ENCODE results near the gene NPAS3. TPM values are rescaled to one million over a fixed set of nuclear protein-coding genes. Genes with fewer than 3 reads are reported as not detected.

The NPAS3 gene
- total RNA-seq, 1 donor from 2014 or later, result 3.6 TPM

DNA sequence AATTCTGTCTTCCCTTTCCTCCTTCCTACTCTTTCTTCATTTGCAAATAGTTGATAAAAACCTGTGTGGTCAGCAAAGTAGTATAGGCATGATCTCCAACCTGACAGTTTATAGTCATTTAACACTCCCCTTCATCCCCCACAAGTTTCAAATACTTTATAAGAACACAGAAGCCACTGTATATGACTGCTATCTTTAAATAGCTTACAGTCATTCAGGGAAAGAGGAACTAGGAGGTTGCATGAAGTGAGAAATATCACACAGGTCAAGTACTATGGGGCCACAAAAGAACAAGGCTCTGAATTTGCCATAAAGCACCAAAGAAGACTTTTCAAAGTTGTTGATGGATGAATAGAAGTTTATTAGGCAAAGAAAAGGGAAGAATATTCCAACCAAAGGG is 431.3 kb downstream of the NPAS3 start:
- DNase-seq (ENCODE audit: low spot score), result no peak

DNA sequence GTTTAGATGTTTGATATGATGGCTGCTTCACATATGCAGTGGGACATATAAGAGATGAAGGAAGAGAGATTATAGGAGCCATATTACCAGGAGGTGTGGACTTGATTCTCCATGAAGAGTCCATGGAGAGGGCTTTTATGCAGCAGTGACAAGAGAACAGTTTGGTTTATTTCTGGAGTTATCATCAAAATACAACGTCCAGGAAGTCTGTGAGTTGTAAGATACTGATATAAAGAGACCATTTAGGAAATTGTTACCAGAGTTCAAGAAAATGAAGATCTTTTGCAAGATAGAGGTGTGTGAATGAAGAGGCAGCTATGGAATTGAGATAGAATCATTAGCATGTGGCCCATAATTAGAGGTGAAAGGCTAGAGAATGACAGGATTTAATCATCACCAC is 431.7 kb downstream of the NPAS3 start:
- DNase-seq (ENCODE audit: low spot score), result no peak

DNA sequence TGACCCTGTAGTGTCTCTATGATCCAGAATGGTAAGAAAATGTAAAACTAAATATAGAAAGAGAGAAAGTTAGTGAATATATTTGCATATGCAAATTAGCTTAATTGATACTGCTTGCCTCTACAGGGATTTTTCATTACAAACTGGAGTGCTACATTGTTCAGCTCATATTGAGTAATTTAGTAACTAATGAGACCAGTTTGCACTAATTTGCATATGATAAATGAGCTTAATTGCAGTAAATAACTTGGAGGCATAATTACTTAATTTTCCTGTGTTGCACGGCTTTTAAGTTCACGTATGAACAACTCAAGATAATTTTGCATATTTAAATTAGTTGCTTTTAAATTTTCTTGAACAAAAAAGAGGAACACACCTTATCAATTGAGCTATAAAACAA is 436.5 kb downstream of the NPAS3 start:
- DNase-seq (ENCODE audit: low spot score), result no peak

DNA sequence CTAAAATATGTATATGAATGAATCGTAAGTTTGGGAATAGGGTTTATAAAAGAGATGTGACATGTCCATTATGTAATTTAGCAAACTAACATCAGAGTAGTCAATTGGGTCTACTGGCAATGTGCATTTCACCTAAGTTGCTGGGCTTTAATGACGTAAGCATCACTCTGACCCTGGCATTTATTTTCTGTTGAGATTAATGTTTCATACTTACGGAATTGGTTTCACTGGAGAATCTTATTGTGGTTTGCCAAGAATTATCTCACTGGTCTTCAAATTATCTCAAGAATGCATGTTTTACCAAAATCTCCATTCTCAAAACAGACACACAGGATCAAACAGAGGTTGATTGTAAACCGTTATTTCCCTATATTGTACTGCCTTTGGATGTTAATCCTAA is 437.1 kb downstream of the NPAS3 start:
- DNase-seq (ENCODE audit: low spot score), result no peak

DNA sequence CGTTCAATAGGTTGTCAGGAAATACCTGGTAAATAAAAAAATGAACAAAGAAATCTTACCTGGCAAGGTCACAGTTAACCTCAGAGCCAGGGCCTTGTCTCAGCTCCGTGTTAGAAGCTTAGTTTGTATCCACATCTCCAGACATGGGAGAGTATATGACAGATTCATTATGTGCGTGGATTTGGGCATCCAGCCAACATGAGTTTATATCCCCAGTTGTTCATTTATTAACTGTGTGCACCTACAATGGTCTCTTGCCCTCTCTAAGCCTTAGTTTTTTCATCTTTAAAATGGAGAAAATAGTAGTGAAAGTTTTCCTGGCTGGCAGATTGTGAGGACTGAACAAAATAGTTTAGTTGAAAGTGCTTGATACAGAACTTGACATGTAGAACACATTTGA is 437.8 kb downstream of the NPAS3 start:
- DNase-seq (ENCODE audit: low spot score), result no peak

DNA sequence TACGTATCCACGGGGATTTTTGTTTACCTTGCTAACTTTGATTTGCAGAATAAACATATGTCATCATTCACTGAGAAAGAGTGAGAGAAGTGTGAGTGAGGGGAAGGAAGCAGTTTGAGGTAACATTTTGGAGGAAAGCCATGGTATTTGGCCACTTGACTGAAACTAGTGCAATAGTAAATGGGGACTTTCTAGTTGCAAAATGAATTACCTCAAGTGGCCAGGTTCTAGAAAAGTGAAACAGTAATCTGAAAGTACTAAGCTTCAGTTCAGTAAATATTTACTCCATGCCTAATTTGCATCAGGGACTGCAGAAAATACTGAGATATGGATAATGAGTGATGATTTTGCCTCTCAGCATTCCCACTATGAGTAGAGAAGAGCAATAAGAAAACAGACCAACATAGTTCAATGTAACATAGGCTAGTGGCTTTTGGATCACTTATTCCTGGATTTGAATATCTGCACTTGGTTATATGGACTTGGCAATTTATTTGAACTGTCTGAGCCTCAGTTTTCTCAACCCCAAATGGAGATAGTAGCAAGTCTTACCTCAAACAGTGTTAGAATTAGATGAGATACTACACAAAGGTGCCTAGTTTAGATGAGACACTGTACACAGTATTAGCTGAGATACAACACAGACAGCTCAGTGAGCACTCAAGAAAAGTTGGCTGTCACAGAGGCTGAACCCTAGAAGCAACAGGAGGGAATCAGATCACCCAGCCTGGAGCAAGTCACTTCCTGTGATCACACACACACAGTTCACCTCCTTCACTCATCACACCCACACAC is 439.1 kb downstream of the NPAS3 start:
- DNase-seq (ENCODE audit: low spot score), result no peak

DNA sequence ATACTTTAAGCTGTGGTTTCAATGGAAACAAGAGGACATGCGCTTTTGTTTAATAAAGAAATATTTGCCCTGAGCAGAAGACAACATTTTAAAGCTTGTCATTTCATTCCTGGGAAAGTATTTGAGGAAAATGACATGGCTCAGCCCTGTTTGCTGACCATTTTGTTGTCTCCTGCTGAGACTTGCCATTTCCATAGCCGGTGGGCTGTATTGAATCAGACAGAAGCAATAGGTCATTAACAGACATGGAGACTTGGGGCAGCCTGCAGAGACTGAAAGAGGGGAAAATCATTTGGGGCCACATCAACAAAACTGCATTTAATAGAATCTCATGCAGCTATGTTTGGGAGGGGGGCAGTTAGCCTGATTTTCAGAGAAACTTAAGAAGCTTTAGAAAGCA is 443.0 kb downstream of the NPAS3 start:
- DNase-seq (ENCODE audit: low spot score), result no peak

DNA sequence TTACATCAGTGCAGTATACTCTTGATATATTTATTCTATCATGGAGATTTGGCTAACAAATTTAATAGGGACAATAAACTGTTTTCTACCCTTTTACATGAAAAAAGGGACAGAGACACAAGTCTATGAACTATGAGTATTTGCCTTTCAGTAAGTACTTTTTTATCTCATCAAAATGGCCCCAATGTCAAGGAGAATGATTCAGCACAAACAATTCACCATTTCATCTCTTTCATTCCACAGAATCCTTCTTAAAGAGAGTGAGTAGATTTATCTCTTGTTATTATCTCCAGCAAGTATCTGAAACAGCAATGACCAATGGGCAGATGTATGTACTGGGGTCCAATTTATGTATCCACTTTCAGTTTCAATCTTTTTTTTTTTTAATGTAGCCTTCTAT is 447.5 kb downstream of the NPAS3 start:
- DNase-seq (ENCODE audit: low spot score), result no peak

DNA sequence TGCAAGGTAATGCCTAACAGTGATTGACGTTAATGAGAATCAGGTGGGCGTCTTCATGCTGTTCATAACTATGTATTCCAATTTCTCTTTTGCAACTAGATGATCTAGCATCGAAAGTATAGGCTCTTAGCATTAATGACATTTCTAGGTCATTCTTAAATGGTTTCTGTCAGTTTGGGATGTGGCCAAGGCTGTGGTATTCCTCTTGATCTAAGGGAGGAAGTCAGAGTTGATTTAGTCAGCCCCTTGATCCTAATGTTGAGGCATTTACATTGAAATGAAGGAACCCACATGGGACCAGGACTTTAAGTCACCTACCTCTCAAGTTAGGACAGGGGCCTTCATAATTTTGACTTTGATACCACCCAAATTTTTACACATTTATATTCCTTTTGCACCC is 448.1 kb downstream of the NPAS3 start:
- no peak for DNase-seq (ENCODE audit: low spot score)

DNA sequence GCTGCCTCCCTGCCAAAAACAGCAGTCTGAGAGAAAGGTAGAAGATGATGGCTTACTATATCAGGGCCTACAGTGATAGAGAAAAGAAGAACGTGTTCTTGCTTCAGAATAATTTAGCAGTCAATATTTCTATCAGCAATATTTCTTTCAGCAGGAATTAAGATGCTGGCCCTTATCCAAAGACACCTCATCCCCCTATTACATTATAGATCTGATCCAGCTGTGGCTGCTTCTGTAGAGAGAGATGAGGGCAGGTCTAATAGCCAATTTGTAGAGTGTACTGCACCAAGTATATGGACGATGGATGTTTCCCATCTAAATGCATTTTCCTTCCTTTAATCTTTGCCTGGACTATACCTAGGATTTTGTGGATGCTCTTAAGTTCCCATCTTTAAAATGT is 451.7 kb downstream of the NPAS3 start:
- no peak for DNase-seq (ENCODE audit: low spot score)

DNA sequence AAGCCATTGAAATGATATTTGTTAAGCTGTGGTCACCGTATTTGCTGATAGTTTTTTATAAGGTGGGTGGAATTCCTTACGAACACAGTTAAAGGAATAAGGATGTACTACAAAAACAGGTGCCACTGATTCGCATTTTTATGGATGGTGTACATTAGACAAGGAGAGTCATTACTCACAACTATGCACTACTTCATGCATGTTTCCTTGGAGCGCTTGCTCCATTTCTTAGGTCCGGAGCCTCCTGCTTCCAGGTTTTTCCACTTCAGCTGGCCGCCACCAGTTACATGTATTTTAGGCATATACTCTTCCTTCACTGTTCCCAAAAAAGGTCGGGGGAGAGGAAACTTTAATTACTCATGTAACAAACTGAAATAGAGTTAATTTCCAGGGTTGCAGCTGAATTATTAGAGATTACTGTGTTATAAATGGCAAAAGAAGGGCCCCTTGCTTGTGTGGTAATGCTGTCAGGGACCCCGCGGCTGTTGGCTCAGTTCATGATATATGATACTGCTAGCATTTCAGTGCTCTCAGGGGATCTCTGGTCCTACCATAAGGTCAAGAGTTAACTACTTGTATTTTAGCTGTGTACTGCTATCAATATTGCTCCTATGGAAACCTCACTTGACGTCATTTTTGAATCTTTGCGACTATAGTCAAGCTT is 454.7 kb downstream of the NPAS3 start:
- DNase-seq (ENCODE audit: low spot score), result no peak

DNA sequence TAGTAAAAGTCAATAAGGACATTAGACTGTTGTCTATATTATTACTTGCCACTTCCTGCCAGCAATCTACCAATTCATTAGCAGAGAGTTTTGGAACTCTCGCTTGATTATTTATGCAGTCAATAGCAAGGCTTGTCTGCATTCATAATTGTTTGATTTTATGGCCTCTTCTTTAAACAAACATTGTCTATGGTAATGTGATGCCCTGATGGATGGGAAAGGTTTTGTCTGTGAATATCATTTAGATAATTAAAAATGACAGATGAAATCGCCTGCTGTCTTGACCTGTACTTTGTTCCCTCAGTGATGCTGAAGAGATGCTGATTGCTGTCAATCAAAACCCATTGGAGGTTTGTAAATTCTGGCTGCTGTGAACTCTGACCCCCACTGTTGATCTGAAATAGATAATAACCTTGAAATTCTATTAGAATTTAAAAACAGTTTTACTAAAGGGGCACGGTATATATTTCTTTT is 455.3 kb downstream of the NPAS3 start:
- no peak for DNase-seq (ENCODE audit: low spot score)

DNA sequence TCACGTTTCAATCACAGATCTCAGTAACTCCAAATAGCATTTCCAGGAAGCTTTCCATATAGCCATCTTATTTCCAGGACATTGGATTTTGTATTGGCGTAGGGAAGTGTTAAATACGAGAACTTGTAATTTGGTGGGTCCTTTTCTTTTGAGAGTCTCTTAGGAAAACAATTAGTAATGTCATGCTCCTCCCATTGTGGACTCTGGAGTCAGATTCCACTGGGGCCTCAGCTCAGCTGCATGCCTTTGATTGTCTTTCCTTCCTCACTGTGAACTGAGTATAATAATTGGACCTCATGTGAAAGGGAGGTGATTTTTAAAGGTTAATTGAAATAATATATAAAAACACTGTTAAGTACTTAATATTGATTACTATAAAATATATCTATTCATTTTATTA is 462.6 kb downstream of the NPAS3 start:
- DNase-seq (ENCODE audit: low spot score), result no peak

DNA sequence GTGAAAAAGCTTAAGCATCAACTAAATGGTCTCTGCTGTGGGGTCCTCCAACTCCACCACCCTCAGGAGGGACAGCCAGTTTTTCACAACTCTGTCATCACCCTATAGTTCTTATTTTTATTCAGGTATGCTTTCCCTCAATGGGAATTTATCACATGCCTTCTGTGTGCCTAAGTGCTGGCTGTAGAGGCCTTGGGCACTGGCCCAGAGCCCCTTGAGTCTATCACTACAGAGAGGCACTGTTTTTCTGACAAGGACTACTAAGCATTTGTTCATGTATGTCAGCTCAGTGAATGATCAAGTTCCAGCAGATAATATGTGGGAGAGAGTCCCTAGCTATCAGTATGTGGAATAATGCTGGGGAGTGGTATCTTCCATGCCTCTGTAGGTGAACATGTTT is 463.9 kb downstream of the NPAS3 start:
- no peak for DNase-seq (ENCODE audit: low spot score)

DNA sequence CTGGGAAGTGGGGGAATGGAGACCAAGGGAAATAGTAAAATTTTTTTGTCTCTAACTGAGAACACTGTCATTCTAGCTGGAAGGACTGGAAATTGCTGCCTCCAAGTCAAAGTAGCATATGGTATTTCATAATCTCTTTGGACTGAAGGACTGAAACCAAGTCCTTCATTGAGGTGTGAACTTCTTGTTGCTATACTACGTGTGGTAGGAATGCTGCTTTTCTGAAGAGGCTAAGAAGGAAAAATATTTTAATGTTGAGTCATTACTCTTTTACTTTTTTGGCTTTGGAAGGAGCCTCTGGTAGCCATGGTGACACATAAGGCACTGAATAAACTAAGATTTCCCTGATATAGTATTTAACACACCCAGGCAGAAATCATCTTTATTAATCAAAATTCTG is 465.4 kb downstream of the NPAS3 start:
- no peak for DNase-seq (ENCODE audit: low spot score)

DNA sequence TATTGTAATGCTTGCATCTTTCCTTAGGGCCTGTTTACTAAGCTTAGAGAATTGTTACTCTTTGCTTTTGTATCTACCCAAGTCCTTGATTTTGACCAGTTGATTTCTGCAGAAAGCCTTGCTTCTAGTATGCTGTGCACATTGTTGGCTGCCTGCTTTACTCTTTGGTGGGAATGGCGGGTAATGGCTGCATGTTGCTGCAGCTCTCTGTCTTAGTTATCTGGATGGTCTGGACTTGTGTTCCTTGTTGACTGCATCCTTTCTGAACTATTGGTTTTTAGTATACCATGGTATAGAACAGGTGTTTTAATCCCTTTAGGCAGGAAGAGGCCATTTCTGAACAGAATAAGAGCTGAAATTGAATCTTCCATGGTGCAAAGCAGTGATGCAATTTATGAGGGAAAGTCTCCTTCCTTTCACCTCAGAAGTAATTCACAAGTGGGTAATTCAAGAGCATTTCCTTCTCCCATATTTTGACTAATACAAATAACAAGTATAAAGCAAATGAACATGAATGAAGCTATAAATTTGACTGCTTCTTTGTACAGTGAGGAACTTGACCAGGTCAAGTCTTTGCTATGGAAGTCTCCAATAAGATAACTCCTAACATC is 466.4 kb downstream of the NPAS3 start:
- no peak for DNase-seq (ENCODE audit: low spot score)

DNA sequence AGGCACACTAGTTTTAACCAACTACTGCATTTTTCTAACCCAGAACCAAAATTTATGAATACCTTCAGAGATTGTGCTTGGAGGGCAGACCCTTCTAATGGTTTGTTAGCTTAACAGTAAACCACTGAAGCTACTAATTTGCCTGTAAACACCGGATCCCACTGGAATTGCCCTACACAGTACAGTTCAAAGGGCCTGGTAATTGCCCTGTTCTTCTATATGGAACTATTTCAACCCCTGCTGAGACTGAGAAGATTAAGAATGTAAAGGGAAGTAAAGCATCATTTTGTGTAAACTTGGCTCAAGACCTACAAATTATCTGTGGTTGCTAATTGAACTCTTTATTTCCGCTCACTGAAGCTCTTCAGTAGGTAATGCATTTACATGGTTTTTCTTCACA is 468.1 kb downstream of the NPAS3 start:
- no peak for DNase-seq (ENCODE audit: low spot score)

DNA sequence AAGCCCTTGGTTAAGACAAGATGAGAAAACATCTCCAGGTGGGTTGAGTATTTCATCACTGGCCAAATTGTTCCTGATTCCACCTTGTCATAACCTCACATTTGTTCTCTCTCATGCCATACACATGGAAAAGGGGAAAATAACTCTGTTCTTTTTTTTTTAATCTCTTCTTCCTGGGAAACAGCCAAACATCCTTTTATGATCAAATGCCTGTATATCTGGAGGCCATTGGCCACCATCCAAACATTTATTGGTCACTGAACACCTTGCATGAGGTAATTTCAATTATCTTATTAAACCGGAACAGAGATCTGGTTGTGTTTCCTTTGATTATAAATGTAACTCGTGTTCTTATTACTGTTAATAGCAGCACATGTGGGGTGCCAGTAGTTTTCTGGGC is 469.6 kb downstream of the NPAS3 start:
- DNase-seq (ENCODE audit: low spot score), result no peak

DNA sequence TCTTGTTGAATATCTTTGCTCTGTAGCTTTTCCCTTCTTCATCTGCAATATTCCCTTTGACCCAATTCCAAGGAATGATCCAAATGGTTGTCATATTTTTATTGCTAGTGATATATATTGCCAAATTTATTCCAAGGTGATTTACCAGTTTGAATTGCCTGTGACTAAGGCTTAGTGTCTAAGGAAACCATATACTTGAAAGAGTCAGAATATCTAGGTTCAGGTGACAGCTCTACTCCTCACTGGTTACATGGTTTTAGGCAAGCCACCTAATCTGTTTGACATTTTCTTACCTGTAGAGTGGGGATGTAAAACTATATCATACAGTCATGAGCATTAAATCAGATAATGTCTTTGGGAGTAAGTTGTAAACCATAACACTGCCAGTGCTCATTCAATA is 473.8 kb downstream of the NPAS3 start:
- DNase-seq (ENCODE audit: low spot score), result no peak

DNA sequence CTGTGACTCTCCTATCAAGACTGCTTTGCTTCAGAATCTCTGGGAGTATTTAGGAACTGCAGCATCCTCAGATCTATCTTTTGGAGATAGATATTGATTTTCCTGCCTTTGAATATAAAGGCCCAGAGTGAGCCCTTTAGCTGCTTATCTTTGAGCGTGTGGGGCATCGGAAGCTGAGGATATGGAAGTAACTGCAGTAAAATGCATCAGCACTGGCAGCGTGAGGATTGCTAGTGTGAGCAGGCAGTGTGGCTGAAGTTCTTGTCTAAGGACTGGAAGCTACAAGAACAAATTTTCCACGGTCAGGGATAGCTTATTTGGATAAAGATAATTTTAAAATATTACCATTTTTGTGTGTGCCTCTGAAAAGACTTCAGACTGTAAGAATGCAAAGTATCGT is 474.7 kb downstream of the NPAS3 start:
- DNase-seq (ENCODE audit: low spot score), result no peak

DNA sequence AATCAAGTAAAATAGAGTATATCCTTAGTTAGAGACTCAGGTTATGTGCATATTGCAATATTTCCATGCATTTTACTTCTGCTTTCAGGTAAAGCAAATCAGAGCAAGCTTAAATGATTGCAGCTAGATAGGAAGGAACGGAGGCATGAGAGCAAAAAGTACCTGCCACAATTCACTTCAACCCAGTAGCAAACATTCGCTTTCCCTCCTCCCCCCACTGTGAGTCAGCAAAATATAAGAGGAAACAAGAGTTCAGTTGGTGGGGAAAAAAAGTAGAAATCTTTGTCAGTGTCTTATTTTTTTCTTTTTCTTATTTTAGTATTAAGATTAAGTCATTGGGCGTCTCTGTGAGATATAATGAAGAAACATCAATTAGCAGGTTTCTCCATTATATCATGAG is 475.4 kb downstream of the NPAS3 start:
- no peak for DNase-seq (ENCODE audit: low spot score)

DNA sequence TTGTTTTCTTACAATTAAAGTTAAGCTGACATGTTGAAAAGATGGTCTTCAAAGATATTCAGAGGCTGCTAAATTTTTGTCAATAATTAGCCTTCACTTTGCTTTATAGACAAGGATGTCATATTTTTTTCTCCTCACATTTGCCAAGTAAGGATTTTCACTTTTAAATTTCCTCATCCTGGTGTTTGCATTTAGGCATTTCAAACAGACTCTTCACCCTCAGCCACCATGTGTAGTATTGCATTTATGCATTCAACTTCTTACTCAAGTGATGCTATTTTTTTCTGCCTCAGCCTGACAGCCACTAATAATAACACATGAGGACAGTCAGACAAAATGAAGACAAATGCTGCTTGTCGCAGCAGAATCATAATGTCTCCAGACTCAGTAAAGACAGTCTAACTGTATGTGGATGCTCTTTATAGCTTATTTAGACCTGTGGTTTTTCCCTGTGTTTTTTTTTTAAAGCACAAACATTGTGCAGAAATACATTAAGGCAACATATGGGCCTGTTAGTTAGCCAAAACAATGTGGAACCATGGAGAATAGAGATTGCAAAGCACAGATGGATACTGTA is 481.5 kb downstream of the NPAS3 start:
- DNase-seq (ENCODE audit: low spot score), result no peak
